Fibroblast of lung (primary cell): ENCODE results near the gene RPS6KA4.

Experiments used
- EZH2 ChIP-seq: IDR thresholded peaks from 2 replicates; pipeline ENCODE4 v1.5.1; 2012; ENCODE audit warnings: low read length, control low read depth, mild to moderate bottlenecking; ENCODE audit errors: missing control alignments
- TF ChIP-seq, protein P1 (sequence below), 2 donors: IDR thresholded peaks in 1 of 2; conservative IDR thresholded peaks in 1 of 2; 1 replicate in 1 of 2; 2 replicates in 1 of 2; pipeline ENCODE4 v1.5.1; 2011 to 2012; ENCODE audit warnings: low read length in 2 of 2, control low read depth in 1 of 2, inconsistent platforms in 1 of 2, low read depth in 1 of 2, mild to moderate bottlenecking in 1 of 2

DNA sequence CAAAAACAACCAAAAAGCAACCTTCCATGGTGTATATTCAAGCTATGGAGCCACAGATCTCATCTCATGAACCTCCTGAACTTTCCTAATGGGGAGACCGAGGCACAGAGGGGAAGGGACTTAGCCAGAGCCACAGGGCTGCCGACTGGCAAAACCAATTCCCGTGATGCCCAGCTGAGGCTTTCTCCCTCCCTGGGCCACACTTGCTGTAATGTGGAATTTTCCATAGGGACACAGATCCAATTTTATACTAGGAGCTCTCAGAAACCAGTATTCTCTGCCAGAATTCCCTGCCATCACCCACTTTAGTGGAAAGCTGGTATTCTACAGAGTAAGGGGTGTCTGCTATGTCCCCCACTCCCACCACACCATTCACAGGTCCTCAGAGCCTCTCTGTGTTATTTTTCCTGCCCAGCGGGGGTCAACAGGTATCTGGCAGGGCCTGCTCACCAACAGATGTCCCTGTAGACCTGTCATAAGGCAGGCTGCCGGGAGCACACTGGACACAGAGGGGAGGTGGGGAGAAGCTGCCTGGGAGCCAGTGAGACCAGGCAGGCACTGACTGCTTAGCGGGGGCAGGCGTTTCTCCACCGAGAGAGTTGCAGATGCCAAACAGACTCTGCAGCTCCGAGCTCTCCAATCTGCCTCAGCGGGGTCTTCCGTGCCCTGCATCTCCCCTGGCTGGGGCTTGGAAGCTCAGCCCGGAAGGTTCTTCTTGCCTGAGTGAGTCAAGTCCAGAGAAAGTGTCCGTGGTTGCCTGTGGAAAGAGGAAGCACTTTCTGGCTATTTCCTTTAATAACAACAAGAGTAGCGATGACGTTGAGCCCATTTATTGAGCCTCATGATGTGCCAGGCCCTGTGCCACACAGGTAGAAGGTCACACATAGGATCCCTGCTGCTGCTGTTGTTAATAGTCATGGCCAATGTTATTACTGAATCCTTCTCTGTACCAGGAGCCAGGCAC lies 26.3 kb downstream of the RPS6KA4 start:
- TF ChIP-seq, protein P1, sequence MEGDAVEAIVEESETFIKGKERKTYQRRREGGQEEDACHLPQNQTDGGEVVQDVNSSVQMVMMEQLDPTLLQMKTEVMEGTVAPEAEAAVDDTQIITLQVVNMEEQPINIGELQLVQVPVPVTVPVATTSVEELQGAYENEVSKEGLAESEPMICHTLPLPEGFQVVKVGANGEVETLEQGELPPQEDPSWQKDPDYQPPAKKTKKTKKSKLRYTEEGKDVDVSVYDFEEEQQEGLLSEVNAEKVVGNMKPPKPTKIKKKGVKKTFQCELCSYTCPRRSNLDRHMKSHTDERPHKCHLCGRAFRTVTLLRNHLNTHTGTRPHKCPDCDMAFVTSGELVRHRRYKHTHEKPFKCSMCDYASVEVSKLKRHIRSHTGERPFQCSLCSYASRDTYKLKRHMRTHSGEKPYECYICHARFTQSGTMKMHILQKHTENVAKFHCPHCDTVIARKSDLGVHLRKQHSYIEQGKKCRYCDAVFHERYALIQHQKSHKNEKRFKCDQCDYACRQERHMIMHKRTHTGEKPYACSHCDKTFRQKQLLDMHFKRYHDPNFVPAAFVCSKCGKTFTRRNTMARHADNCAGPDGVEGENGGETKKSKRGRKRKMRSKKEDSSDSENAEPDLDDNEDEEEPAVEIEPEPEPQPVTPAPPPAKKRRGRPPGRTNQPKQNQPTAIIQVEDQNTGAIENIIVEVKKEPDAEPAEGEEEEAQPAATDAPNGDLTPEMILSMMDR (conservative IDR thresholded peaks at IDR 0.05 in 1 of 2, IDR thresholded peaks at IDR 0.05 in 1 of 2; ENCODE audit: low read depth in 1 of 2, low read length in 2 of 2), result no peak
- no peak for TF ChIP-seq EZH2
